ENCODE measurements around the gene CLDND2.

DNA sequence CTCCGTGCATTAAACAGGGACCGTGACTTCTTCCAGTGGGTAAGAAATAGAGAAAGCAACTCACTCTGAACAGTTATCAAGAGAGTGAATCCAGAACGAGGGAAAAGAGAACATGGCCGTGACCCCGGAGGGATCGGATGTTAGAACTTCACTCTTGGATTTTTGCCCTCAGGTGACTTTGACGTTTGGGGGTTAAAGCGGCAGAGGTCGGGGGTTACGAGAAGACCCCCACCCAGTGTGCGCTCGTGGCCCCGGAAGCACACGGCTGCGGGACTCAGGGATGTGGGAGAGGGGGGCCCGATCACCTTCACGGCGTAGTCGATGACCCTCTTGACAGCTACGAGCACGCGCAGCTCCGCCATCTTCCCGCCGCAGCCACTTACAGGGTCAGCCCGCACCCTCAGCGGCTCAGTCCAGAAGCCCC lies 2.8 kb downstream of the CLDND2 start, which contains the start of gene ETFB:
- TF ChIP-seq, protein P1, sequence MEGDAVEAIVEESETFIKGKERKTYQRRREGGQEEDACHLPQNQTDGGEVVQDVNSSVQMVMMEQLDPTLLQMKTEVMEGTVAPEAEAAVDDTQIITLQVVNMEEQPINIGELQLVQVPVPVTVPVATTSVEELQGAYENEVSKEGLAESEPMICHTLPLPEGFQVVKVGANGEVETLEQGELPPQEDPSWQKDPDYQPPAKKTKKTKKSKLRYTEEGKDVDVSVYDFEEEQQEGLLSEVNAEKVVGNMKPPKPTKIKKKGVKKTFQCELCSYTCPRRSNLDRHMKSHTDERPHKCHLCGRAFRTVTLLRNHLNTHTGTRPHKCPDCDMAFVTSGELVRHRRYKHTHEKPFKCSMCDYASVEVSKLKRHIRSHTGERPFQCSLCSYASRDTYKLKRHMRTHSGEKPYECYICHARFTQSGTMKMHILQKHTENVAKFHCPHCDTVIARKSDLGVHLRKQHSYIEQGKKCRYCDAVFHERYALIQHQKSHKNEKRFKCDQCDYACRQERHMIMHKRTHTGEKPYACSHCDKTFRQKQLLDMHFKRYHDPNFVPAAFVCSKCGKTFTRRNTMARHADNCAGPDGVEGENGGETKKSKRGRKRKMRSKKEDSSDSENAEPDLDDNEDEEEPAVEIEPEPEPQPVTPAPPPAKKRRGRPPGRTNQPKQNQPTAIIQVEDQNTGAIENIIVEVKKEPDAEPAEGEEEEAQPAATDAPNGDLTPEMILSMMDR (IDR thresholded peaks at IDR 0.05; ENCODE audit: borderline replicate concordance, extremely low read depth, low read length, poor library complexity, severe bottlenecking), result no peak
- no peak for TF ChIP-seq EZH2 (IDR thresholded peaks at IDR 0.05; ENCODE audit: borderline replicate concordance, low read depth, low read length, severe bottlenecking)
